HL-60/S4 treated with retinoic acid at 250 ng/mL for 4 days and 3 days (cell line): ENCODE data around the gene ZNF785.
"Not testable (repeated sequence)": the region's sequence is repeated elsewhere in the genome, so short reads cannot be mapped to it uniquely, and the experiment has no call there.

Experiments
- in situ Hi-C: fragments of 300-500 bp; cut with MboI; formaldehyde crosslinking; loops from 2 replicates; pipeline ENCODE4 v1.7.0; 2022; ENCODE audit warnings: low sequenced_read_pairs

Gene ZNF785

GRCh38 chr16:30541502-30542329 is 43.8 kb downstream of the ZNF785 start:
- in situ Hi-C loops, result no loop called here

- in situ Hi-C loops, result not testable (repeated sequence)
Measured at GRCh38 chr16:30540916-30541464, 44.5 kb downstream of the ZNF785 start.

DNA sequence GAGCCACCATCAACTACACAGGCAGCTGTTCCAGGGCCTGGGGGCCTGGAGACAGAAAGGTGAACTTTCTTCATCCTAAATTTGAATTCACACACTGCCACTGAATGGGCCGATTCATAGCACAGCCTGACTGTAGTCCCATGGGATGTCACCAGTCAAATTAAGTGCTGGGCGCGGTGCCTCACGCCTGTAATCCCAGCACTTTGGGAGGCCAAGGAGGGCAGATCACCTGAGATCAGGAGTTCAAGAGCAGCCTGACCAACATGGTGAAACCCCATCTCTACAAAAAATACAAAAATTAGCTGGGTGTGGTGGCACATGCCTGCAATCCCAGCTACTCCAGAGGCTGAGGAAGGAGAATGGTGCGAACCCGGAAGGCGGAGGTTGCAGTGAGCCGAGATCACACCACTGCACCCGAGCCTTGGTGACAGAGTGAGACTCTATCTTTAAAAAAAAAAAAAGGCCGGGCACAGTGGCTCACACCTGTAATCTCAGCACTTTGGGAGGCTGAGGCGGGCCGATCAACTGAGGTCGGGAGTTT is 45.4 kb downstream of the ZNF785 start:
- in situ Hi-C loops, result not testable (repeated sequence)

GRCh38 chr16:30539000-30539964 is 46.2 kb downstream of the ZNF785 start:
- in situ Hi-C loops, result no loop called here

DNA sequence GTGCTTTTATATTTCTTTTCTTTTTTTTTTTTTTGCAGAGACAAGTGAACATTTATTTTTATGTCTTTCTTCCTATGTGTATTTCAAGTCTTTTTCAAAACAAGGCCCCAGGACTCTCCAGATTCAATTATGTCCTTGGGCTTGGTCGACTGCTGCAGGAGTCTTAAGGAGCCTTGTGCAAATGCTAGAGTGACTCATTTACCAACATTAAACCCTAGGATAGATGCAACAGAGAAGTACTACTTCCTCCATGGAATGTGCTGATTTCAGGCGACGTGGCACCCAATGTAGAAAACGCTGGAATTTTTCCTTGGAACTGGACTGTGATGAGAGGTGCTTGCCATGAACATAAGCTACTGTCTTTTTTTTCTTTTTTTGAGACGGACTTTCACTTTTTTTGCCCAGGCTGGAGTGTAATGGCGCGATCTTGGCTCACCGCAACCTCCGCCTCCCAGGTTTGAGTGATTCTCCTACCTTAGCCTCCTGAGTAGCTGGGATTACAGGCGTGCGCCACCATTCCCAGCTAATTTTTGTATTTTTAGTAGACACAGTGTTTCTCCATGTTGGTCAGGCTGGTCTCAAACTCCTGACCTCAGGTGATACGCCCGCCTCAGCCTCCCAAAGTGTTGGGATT is 49.0 kb downstream of the ZNF785 start:
- in situ Hi-C loops, result not testable (repeated sequence)

DNA sequence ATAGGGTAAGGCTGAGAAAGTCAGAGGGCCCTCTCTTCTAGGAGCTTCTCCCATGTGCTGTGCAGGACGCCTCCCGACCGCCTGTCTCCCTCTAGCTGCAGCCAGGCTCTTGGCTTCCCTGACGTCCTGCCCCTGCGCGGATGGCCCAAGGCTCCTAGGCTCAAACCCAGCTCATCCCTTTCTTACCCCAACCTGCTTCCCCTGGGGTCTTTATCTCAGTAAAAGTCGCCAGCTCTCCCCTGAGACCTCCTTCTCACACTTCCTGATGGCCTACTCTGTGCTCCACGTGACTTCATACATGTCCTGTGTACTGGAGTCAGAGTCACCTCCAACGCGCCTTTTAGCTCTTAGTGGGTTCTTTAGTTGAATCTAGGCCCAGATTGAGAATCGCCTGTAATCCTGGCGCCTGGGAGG is 49.7 kb downstream of the ZNF785 start:
- in situ Hi-C loops, result no loop called here

DNA sequence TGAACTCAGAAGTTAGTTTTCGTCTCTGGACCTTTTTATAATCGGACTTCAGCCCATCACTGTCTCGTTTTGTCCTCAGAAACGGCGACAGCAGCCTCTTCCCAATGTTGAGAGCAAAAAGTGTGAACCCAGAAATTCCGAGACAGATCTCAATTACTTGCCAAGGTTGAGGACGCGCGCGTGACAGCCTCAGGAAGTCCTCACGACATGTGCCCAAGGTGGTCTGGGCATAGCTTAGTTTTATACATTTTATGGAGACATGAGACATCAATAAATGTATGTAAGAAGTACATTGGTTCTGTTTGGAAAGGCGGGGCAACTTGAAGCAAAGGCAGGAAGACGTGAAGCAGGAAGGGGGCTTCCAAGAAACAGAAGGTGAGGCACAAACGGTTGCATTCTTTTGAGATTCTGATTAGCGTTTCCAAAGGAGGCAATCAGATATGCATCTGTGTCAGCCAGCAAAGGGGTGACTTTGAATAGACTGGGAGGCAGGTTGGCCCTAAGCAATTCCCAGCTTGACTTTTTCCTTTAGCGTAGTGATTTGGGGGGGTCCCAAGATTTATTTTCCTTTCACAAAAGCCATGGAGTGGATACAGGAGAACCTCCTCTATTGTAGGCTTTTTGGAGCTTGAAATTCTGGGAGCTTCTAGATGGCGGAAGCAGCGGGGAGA is 50.3 kb downstream of the ZNF785 start:
- in situ Hi-C loops, result no loop called here

- in situ Hi-C loops, result no loop called here
Measured at GRCh38 chr16:30534368-30535105, 51.0 kb downstream of the ZNF785 start, which contains the start of gene ZNF747. ZNF747 (minus strand) TSS chr16:30534858; CDS start chr16:30534679, 179 bp downstream.

DNA sequence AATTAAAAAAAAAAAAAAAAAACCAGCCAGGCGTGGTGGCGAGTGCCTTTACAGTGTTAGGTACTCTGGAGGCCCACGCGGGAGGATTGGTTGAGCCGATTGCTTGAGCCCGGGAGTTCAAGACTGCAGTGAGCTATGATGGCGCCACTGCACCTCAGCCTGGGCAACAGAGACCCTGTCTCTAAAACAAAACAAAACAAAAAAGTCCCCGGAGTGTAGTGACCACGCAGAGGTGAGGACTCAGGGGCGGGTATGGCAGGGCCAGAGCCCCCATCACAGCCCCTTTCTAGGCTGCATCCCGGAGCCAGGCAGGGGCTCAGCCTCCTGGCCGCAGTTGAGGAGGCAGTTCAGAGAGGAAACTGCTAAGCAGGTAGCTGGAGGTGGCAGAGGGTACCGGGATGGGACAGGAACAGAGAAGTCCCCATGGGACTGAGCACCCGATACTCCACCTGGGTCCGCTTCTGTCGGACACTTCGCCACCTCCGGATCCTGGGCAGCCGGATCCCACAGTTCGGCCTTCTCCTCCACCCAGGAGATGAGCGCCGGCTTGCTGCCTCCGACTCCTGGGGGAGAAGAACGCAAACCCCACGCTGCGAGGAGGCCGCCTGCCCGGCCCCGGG is 51.6 kb downstream of the ZNF785 start:
- in situ Hi-C loops, result no loop called here

- in situ Hi-C loops, result no loop called here
Measured at GRCh38 chr16:30533146-30533522, 52.4 kb downstream of the ZNF785 start.

DNA sequence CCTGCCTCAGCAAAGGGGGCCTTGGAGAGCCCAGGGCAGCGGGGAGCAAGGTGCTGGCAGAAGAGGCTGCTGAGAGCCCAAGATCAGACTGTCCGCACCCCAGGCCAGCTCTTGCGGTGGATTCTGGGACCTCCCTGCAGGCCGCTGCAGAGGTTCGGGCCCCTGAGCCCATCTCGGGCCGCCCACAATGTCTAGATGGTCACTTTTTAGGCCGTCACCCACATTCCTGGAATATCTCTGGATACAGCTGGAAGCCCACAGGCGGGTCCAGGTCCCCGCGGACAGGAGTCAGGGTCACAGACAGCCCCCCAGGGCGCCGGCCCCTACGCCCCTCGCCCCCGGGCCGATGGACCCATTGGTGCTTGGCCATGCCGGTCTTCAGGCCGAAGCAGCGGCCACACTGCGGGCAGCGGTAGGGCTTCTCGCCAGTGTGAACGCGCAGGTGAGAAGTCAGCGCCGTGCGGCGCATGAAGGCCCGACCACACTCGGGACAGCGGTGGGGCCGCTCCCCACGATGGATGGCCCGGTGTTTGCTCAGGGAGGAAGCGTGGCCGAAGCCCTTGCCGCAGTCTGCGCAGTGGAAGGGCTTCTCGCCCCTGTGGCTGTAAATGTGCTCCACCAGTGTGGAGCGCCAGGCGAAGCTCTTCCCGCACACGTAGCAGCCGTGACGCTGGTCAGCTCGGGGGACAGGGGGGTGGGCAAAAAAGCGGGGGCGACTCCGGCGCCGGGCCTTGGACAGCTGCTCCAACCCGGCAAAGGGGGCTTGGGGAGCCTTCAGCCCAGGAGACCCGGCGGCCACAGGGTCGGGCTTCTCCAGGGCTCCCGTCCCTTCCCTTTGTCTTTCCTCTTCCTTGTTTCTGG is 53.0 kb downstream of the ZNF785 start:
- in situ Hi-C loops, result no loop called here
